Ishikawa (cell line): Measurements from ENCODE around the gene CD247.

Source experiments
- CEBPB ChIP-seq: IDR thresholded peaks from 2 replicates; pipeline ENCODE4 v1.6.1; 2012
- CREB1 ChIP-seq: IDR thresholded peaks from 2 replicates; pipeline ENCODE4 v1.6.1; 2012; ENCODE audit warnings: low read depth
- EGR1 ChIP-seq: IDR thresholded peaks from 2 replicates; pipeline ENCODE4 v1.6.1; 2012
- EP300 ChIP-seq: IDR thresholded peaks from 2 replicates; pipeline ENCODE4 v1.6.1; 2012; ENCODE audit warnings: borderline replicate concordance
- FOXM1 ChIP-seq: IDR thresholded peaks from 2 replicates; pipeline ENCODE4 v1.6.1; 2012; ENCODE audit warnings: low read depth, borderline replicate concordance
- NFIC ChIP-seq: IDR thresholded peaks from 2 replicates; pipeline ENCODE4 v1.6.1; 2012
- RAD21 ChIP-seq: IDR thresholded peaks from 2 replicates; pipeline ENCODE4 v1.6.1; 2012; ENCODE audit warnings: low read depth
- TAF1 ChIP-seq: IDR thresholded peaks from 2 replicates; pipeline ENCODE4 v1.6.1; 2012; ENCODE audit warnings: low read depth, mild to moderate bottlenecking
- TCF12 ChIP-seq: IDR thresholded peaks from 2 replicates; pipeline ENCODE4 v1.6.1; 2012; ENCODE audit warnings: low read depth
- TEAD4 ChIP-seq: IDR thresholded peaks from 2 replicates; pipeline ENCODE4 v1.6.1; 2012
- YY1 ChIP-seq: IDR thresholded peaks from 2 replicates; pipeline ENCODE4 v1.6.1; 2012; ENCODE audit warnings: low read depth
- ZBTB7A ChIP-seq: IDR thresholded peaks from 2 replicates; pipeline ENCODE4 v1.6.1; 2012; ENCODE audit warnings: low read depth
- TF ChIP-seq, protein P1 (sequence below): IDR thresholded peaks from 2 replicates; pipeline ENCODE4 v1.6.1; 2012
- TF ChIP-seq, protein P2 (sequence below): IDR thresholded peaks from 2 replicates; pipeline ENCODE4 v1.6.1; 2012
- TF ChIP-seq, protein P3 (sequence below): IDR thresholded peaks from 2 replicates; pipeline ENCODE4 v1.6.1; 2012; ENCODE audit warnings: low read depth, mild to moderate bottlenecking

The CD247 gene

DNA sequence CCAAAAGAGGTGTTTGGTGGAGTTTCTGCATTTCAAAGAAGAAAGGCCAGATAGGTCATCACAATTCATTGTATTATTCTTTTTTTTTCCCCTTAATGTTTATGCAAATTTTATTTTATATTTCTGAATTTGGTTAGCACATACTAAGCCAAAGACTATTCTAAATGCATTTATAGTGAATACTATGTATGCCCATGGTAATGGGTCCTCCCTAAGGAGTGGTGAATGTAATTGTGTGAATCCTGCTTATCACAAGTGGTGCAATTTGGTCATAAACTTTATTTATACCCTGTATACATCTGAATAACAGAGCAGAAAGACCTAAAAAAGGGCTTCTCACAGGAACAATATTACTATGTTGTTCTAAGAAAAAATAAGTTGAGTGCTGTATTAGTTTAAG, 99.1 kb downstream of the CD247 start:
- TF ChIP-seq, protein P1, sequence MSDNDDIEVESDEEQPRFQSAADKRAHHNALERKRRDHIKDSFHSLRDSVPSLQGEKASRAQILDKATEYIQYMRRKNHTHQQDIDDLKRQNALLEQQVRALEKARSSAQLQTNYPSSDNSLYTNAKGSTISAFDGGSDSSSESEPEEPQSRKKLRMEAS = no peak
- TF ChIP-seq TEAD4 (no peak), FOXM1 (no peak), EP300 (no peak), CEBPB (no peak), EGR1 (no peak)

DNA sequence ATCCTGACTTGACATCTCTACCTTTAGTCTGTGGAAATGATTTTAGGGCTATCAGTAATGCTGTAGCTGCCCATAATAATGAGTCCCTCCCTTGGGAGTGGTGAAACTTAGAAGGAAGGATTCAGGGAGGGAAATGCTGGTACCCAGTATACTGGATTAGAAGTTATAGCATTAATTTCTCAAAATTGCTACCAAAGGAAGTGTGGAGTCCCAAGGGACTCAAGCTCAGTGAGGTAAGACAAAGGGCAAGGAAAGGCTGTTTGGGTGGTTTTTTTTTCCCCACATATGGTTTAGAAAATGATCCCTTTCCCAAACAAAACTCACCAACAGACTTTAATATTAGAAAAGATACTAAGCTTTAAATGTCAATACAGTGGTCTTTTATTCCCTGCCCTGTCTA, 99.9 kb downstream of the CD247 start:
- TF ChIP-seq ZBTB7A (no peak), EP300 (no peak), EGR1 (no peak), TEAD4 (no peak), FOXM1 (no peak), YY1 (no peak), CREB1 (no peak), CEBPB (no peak), RAD21 (no peak), TAF1 (no peak), NFIC (no peak)
- TF ChIP-seq, protein P2, sequence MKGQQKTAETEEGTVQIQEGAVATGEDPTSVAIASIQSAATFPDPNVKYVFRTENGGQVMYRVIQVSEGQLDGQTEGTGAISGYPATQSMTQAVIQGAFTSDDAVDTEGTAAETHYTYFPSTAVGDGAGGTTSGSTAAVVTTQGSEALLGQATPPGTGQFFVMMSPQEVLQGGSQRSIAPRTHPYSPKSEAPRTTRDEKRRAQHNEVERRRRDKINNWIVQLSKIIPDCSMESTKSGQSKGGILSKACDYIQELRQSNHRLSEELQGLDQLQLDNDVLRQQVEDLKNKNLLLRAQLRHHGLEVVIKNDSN = no peak
- TF ChIP-seq, protein P1 = no peak

DNA sequence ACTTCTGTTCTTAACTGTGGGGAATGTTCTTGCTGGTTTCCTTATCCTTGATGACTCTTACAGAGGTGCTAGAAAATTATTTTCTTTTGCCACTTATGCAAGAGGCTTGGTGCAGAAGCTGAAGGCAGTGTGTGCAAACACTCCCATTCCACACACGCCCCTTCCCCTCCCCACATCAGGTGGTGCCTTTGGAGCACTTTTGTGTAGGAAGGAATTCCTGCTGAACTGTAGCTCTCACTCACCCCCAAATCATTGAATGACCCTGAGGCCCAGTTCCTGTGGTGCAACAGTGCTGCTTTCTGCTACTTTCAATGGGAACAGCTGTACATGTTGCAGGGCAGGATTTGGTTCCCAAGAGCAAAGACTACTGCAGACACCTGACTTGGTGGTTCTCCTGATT, 101.8 kb downstream of the CD247 start:
- TF ChIP-seq RAD21 (no peak), FOXM1 (no peak), TEAD4 (no peak), YY1 (no peak), TAF1 (no peak), NFIC (no peak), ZBTB7A (no peak), TCF12 (no peak), EGR1 (no peak), EP300 (no peak)
- TF ChIP-seq, protein P2 = no peak
- TF ChIP-seq, protein P1 = no peak
- TF ChIP-seq, protein P3, sequence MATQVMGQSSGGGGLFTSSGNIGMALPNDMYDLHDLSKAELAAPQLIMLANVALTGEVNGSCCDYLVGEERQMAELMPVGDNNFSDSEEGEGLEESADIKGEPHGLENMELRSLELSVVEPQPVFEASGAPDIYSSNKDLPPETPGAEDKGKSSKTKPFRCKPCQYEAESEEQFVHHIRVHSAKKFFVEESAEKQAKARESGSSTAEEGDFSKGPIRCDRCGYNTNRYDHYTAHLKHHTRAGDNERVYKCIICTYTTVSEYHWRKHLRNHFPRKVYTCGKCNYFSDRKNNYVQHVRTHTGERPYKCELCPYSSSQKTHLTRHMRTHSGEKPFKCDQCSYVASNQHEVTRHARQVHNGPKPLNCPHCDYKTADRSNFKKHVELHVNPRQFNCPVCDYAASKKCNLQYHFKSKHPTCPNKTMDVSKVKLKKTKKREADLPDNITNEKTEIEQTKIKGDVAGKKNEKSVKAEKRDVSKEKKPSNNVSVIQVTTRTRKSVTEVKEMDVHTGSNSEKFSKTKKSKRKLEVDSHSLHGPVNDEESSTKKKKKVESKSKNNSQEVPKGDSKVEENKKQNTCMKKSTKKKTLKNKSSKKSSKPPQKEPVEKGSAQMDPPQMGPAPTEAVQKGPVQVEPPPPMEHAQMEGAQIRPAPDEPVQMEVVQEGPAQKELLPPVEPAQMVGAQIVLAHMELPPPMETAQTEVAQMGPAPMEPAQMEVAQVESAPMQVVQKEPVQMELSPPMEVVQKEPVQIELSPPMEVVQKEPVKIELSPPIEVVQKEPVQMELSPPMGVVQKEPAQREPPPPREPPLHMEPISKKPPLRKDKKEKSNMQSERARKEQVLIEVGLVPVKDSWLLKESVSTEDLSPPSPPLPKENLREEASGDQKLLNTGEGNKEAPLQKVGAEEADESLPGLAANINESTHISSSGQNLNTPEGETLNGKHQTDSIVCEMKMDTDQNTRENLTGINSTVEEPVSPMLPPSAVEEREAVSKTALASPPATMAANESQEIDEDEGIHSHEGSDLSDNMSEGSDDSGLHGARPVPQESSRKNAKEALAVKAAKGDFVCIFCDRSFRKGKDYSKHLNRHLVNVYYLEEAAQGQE = no peak

DNA sequence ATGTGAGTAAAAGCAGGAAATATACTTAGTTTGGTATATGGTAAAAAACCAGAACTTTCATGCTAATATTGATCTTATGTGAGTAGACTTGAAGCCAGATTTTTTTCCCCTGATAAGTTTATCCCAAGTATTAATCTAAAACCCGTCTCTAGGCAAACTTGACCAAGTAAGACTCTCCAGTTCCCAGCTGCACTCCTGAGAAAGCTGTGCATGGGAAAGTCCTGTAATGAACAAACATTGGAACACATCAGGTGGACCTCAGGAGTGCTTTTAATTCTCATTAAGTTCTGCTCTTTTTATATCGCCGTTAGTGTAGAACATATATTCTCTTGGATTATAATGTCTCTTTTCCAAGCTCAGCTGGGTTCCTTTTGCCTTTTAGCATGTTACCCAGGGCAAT, 105.0 kb downstream of the CD247 start:
- no peak for TF ChIP-seq NFIC
- TF ChIP-seq, protein P2 = no peak
- TF ChIP-seq ZBTB7A = no peak

DNA sequence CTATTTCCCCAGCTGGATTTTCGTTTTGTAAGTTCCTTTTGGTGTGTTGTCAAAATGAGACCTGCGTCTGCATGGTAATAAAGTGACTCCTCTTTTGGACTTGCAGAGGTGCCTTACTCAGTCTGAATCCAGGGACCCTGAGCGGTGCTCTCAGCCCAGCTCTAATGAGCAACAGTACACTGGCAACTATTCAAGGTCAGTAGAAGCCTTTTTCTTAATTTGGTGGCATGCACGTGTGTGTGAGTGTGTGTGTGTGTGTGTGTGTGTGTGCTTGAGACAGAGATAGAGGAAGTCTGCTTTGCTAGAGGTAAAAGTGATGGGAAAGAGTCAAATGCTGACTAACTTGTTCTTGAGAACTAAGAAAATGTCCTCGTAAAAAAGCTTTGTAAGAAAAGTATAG, 105.4 kb downstream of the CD247 start:
- TF ChIP-seq TAF1 = no peak
- TF ChIP-seq EGR1 = no peak
- TF ChIP-seq, protein P3 = no peak
- no peak for TF ChIP-seq EP300
- no peak for TF ChIP-seq TCF12
- no peak for TF ChIP-seq YY1
- no peak for TF ChIP-seq RAD21
- TF ChIP-seq, protein P1 = no peak
- no peak for TF ChIP-seq FOXM1
- TF ChIP-seq CREB1 = no peak
- TF ChIP-seq, protein P2 = no peak
- TF ChIP-seq TEAD4 = no peak
